ENCODE measurements around the gene RAD18. TPM values are rescaled to one million over a fixed set of nuclear protein-coding genes. Genes with fewer than 3 reads are reported as not detected.

RAD18 gene
- total and polyA plus RNA-seq, 9 of the 15 experiments (the other 6 are each of a cell fraction or from before 2014, with no cell fraction given), result 19.2 to 49.4 (median 34.4) TPM

GRCh38 chr3:8865697-8866096, 97.6 kb downstream of the RAD18 start:
- CTCF ChIA-PET (ENCODE audit: low intra/inter-chr PET ratio), result no interaction called here
- POLR2A ChIA-PET, result no interaction called here
- Histone ChIP-seq H3K36me3 (ENCODE audit: control insufficient read depth, insufficient read depth, low read length) (no peaks in the 10 kb centered on the region), H3K27me3 (ENCODE audit: control insufficient read depth in 2 of 2, insufficient read depth in 2 of 2, low read length in 2 of 2) (no peaks in the 10 kb centered on the region), H3K9me1 (ENCODE audit: control insufficient read depth, insufficient read depth, low read length) (no peaks in the 10 kb centered on the region), H3K4me3 (no peak overlapping the region), H3K4me2 (ENCODE audit: insufficient read depth, low read length) (no peak overlapping the region), H3K27ac (ENCODE audit: extremely low read depth, low read depth, low read length) (no peak overlapping the region), H3K9ac (ENCODE audit: insufficient read depth in 1 of 2, low read depth in 2 of 2, low read length in 2 of 2) (no peak overlapping the region), H4K20me1 (replicated peaks; ENCODE audit: control insufficient read depth, insufficient read depth, low read length) (no peaks in the 10 kb centered on the region; the same call in 1 of the 2 replicates), H2AFZ (ENCODE audit: low read depth, low read length) (no peak overlapping the region), H3K4me1 (replicated peaks in 1 of 2; ENCODE audit: control insufficient read depth in 2 of 2, insufficient read depth in 2 of 2, low read length in 2 of 2) (no peaks in the 10 kb centered on the region), H3K9me3 (replicated peaks; ENCODE audit: control insufficient read depth, insufficient read depth, low read depth, low read length) (no peaks in the 10 kb centered on the region), H3K79me2 (ENCODE audit: control insufficient read depth, insufficient read depth, low read length) (no peaks in the 10 kb centered on the region)
- TF ChIP-seq MNT (conservative IDR thresholded peaks at IDR 0.05), result no peak
- no peak for TF ChIP-seq ZC3H8 (IDR thresholded peaks at IDR 0.05)
- no peak for TF ChIP-seq CHCHD3 (CRISPR knock-in tag; IDR thresholded peaks at IDR 0.05)
- TF ChIP-seq CBFA2T2 (conservative IDR thresholded peaks at IDR 0.05), result no peak
- TF ChIP-seq KLF1 (tag; IDR thresholded peaks at IDR 0.05), result no peak
- TF ChIP-seq ZZZ3 (IDR thresholded peaks at IDR 0.05), result no peak
- TF ChIP-seq CTCFL (IDR thresholded peaks at IDR 0.05; ENCODE audit: borderline replicate concordance, insufficient read depth, low read depth, low read length, poor library complexity, severe bottlenecking), result no peak
- TF ChIP-seq GMEB1 (CRISPR knock-in tag; IDR thresholded peaks at IDR 0.05), result no peak
- no peak for TF ChIP-seq ZNF639 (CRISPR knock-in tag; conservative IDR thresholded peaks at IDR 0.05 in 1 of 2, IDR thresholded peaks at IDR 0.05 in 1 of 2)
- TF ChIP-seq NUFIP1 (IDR thresholded peaks at IDR 0.05; ENCODE audit: partially characterized antibody), result no peak
- intact Hi-C loops (cut with micrococcal nuclease) (no loop called here), in situ Hi-C loops (cut with MboI) (no loop called here)
- 88% methylated on average over 4 of the region's 4 CpGs for WGBS (ENCODE audit: insufficient coverage, low coverage, missing lambda C conversion rate)
- ATAC-seq, result no peak
- no TSS peak for BruUV-seq (replicated peaks)
- FAIRE-seq, result no peak
- DNase-seq (ENCODE audit: extremely low read depth in 1 of 4, low spot score in 3 of 4), result no peak
